ENCODE results near the gene ADAM8.

The ADAM8 gene

DNA sequence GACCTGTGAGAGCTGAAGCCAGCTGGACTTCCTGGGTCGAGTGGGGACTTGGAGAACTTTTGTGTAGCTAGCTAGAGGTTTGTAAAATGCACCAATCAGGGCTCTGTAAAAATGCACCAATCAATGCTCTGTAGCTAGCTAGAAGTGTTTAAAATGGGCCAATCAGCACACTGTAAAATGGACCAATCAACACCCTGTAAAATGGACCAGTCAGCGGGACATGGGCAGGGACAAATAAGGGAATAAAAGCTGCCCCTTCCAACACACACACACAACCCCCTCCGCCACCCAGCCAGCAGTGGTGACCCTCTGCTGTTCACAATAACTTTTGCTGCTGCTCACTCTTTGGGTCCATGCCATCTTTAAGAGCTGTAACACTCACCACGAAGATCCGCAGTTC, 39.2 kb upstream of the ADAM8 start:
- Histone ChIP-seq H3K4me3 (ENCODE audit: low read length) (no peak overlapping the region), H3K36me3 (ENCODE audit: insufficient read depth, low read depth, low read length) (peaks cover 23% of the 10 kb centered on the region), H3K9me3 (ENCODE audit: insufficient read depth, low read depth, low read length) (no peaks in the 10 kb centered on the region), H3K9ac (ENCODE audit: low read depth, low read length) (no peak overlapping the region), H3K4me1 (ENCODE audit: insufficient read depth, low read length) (no peaks in the 10 kb centered on the region), H3K27ac (ENCODE audit: low read length) (no peak overlapping the region), H3K27me3 (ENCODE audit: insufficient read depth, low read length) (peaks cover 9% of the 10 kb centered on the region)

GRCh38 chr10:133314911-133315310, 38.2 kb upstream of the ADAM8 start:
- Histone ChIP-seq H3K9me3 (ENCODE audit: insufficient read depth, low read depth, low read length) (no peaks in the 10 kb centered on the region), H3K27me3 (ENCODE audit: insufficient read depth, low read length) (peaks cover 9% of the 10 kb centered on the region), H3K9ac (ENCODE audit: low read depth, low read length) (no peak overlapping the region), H3K4me3 (ENCODE audit: low read length) (no peak overlapping the region), H3K4me1 (ENCODE audit: insufficient read depth, low read length) (no peaks in the 10 kb centered on the region), H3K27ac (ENCODE audit: low read length) (no peak overlapping the region), H3K36me3 (ENCODE audit: insufficient read depth, low read depth, low read length) (peaks cover 32% of the 10 kb centered on the region)

GRCh38 chr10:133313192-133313591, 36.5 kb upstream of the ADAM8 start:
- Histone ChIP-seq H3K9ac (ENCODE audit: low read depth, low read length) (no peak overlapping the region), H3K4me1 (ENCODE audit: insufficient read depth, low read length) (peaks cover 3% of the 10 kb centered on the region; the same call in 1 of the 2 replicates), H3K27ac (ENCODE audit: low read length) (no peak overlapping the region), H3K27me3 (ENCODE audit: insufficient read depth, low read length) (no peaks in the 10 kb centered on the region), H3K4me3 (ENCODE audit: low read length) (no peak overlapping the region), H3K36me3 (ENCODE audit: insufficient read depth, low read depth, low read length) (peaks cover 38% of the 10 kb centered on the region), H3K9me3 (ENCODE audit: insufficient read depth, low read depth, low read length) (no peaks in the 10 kb centered on the region)

- Histone ChIP-seq H3K4me3 (ENCODE audit: low read length) (no peak overlapping the region), H3K36me3 (ENCODE audit: insufficient read depth, low read depth, low read length) (peaks cover 38% of the 10 kb centered on the region), H3K9me3 (ENCODE audit: insufficient read depth, low read depth, low read length) (no peaks in the 10 kb centered on the region), H3K9ac (ENCODE audit: low read depth, low read length) (no peak overlapping the region), H3K4me1 (ENCODE audit: insufficient read depth, low read length) (peaks cover 3% of the 10 kb centered on the region; the same call in 1 of the 2 replicates), H3K27me3 (ENCODE audit: insufficient read depth, low read length) (no peaks in the 10 kb centered on the region), H3K27ac (ENCODE audit: low read length) (no peak overlapping the region)
These were observed 36.1 kb upstream of the ADAM8 start for GRCh38 chr10:133312769-133313145.

- Histone ChIP-seq H3K9ac (ENCODE audit: low read depth, low read length) (no peak overlapping the region), H3K27me3 (ENCODE audit: insufficient read depth, low read length) (no peaks in the 10 kb centered on the region), H3K4me3 (ENCODE audit: low read length) (no peak overlapping the region), H3K9me3 (ENCODE audit: insufficient read depth, low read depth, low read length) (no peaks in the 10 kb centered on the region), H3K4me1 (ENCODE audit: insufficient read depth, low read length) (peaks cover 3% of the 10 kb centered on the region; the same call in 1 of the 2 replicates), H3K36me3 (ENCODE audit: insufficient read depth, low read depth, low read length) (peaks cover 38% of the 10 kb centered on the region), H3K27ac (ENCODE audit: low read length) (no peak overlapping the region)
These were observed 35.5 kb upstream of the ADAM8 start for GRCh38 chr10:133312016-133312768.

- Histone ChIP-seq H3K36me3 (ENCODE audit: insufficient read depth, low read depth, low read length) (peaks cover 38% of the 10 kb centered on the region), H3K9ac (ENCODE audit: low read depth, low read length) (no peak overlapping the region), H3K4me3 (ENCODE audit: low read length) (no peak overlapping the region), H3K27ac (ENCODE audit: low read length) (no peak overlapping the region), H3K27me3 (ENCODE audit: insufficient read depth, low read length) (no peaks in the 10 kb centered on the region), H3K9me3 (ENCODE audit: insufficient read depth, low read depth, low read length) (no peaks in the 10 kb centered on the region), H3K4me1 (ENCODE audit: insufficient read depth, low read length) (peaks cover 3% of the 10 kb centered on the region; the same call in 1 of the 2 replicates)
These were observed 34.9 kb upstream of the ADAM8 start for GRCh38 chr10:133311570-133311969.

GRCh38 chr10:133310789-133311188, 34.1 kb upstream of the ADAM8 start:
- H3K4me3 ChIP-seq (ENCODE audit: low read length): no peak overlapping the region
- peaks cover 38% of the 10 kb centered on the region for H3K36me3 ChIP-seq (ENCODE audit: insufficient read depth, low read depth, low read length)
- no peak overlapping the region for H3K27ac ChIP-seq (ENCODE audit: low read length)
- H3K9ac ChIP-seq (ENCODE audit: low read depth, low read length): no peak overlapping the region
- no peaks in the 10 kb centered on the region for H3K9me3 ChIP-seq (ENCODE audit: insufficient read depth, low read depth, low read length)
- no peaks in the 10 kb centered on the region for H3K27me3 ChIP-seq (ENCODE audit: insufficient read depth, low read length)
- H3K4me1 ChIP-seq (ENCODE audit: insufficient read depth, low read length): peaks cover 3% of the 10 kb centered on the region; the same call in 1 of the 2 replicates

GRCh38 chr10:133310399-133310755, 33.7 kb upstream of the ADAM8 start:
- Histone ChIP-seq H3K27me3 (ENCODE audit: insufficient read depth, low read length) (no peaks in the 10 kb centered on the region), H3K4me1 (ENCODE audit: insufficient read depth, low read length) (peaks cover 3% of the 10 kb centered on the region; the same call in 1 of the 2 replicates), H3K27ac (ENCODE audit: low read length) (no peak overlapping the region), H3K9ac (ENCODE audit: low read depth, low read length) (no peak overlapping the region), H3K36me3 (ENCODE audit: insufficient read depth, low read depth, low read length) (peaks cover 38% of the 10 kb centered on the region), H3K4me3 (ENCODE audit: low read length) (no peak overlapping the region), H3K9me3 (ENCODE audit: insufficient read depth, low read depth, low read length) (no peaks in the 10 kb centered on the region)

GRCh38 chr10:133309720-133310398, 33.2 kb upstream of the ADAM8 start:
- H3K4me3 ChIP-seq (ENCODE audit: low read length): peak overlapping the region; percentile 58; the same call in 1 of the 2 replicates
- peaks cover 38% of the 10 kb centered on the region for H3K36me3 ChIP-seq (ENCODE audit: insufficient read depth, low read depth, low read length)
- no peaks in the 10 kb centered on the region for H3K27me3 ChIP-seq (ENCODE audit: insufficient read depth, low read length)
- H3K27ac ChIP-seq (ENCODE audit: low read length): no peak overlapping the region
- H3K4me1 ChIP-seq (ENCODE audit: insufficient read depth, low read length): peaks cover 3% of the 10 kb centered on the region; the same call in 1 of the 2 replicates
- H3K9ac ChIP-seq (ENCODE audit: low read depth, low read length): no peak overlapping the region
- no peaks in the 10 kb centered on the region for H3K9me3 ChIP-seq (ENCODE audit: insufficient read depth, low read depth, low read length)

- no peaks in the 10 kb centered on the region for H3K27me3 ChIP-seq (ENCODE audit: insufficient read depth, low read length)
- H3K4me1 ChIP-seq (ENCODE audit: insufficient read depth, low read length): peaks cover 3% of the 10 kb centered on the region; the same call in 1 of the 2 replicates
- peak overlapping the region; percentile 93 for H3K27ac ChIP-seq (ENCODE audit: low read length)
- H3K36me3 ChIP-seq (ENCODE audit: insufficient read depth, low read depth, low read length): peaks cover 38% of the 10 kb centered on the region
- H3K9ac ChIP-seq (ENCODE audit: low read depth, low read length): peak overlapping the region; percentile 90
- peak overlapping the region; percentile 95 for H3K4me3 ChIP-seq (ENCODE audit: low read length)
- H3K9me3 ChIP-seq (ENCODE audit: insufficient read depth, low read depth, low read length): no peaks in the 10 kb centered on the region
These were observed 32.5 kb upstream of the ADAM8 start for GRCh38 chr10:133309100-133309719.

GRCh38 chr10:133308421-133309099, 31.9 kb upstream of the ADAM8 start, which contains the start of the genes TUBGCP2 and ZNF511:
Gene TUBGCP2, minus strand, starts transcription at chr10:133308872. Its CDS starts 5,931 bp downstream, at chr10:133302941.
Gene ZNF511, plus strand, starts transcription at chr10:133308914. Its CDS starts 30 bp downstream, at chr10:133308944.
- Histone ChIP-seq H3K9me3 (ENCODE audit: insufficient read depth, low read depth, low read length) (no peaks in the 10 kb centered on the region), H3K9ac (ENCODE audit: low read depth, low read length) (peak within 1 kb of the TSS; percentile 90), H3K4me1 (ENCODE audit: insufficient read depth, low read length) (peaks cover 3% of the 10 kb centered on the region; the same call in 1 of the 2 replicates), H3K36me3 (ENCODE audit: insufficient read depth, low read depth, low read length) (peaks cover 38% of the 10 kb centered on the region), H3K27me3 (ENCODE audit: insufficient read depth, low read length) (no peaks in the 10 kb centered on the region), H3K27ac (ENCODE audit: low read length) (peak within 1 kb of the TSS; percentile 93), H3K4me3 (ENCODE audit: low read length) (peak within 1 kb of the TSS; percentile 95)

Data from iPS-20b (cell line).